ENCODE data around the gene ADCY3. TPM values are rescaled to one million over a fixed set of nuclear protein-coding genes. Genes with fewer than 3 reads are reported as not detected.

ADCY3 gene
- total and polyA plus RNA-seq, 2 experiments from 2014 or later: 9.1 to 47.4 TPM

GRCh38 chr2:24866946-24867345 lies 53.1 kb downstream of the ADCY3 start:
- Histone ChIP-seq H3K4me3 (no peak overlapping the region), H3K36me3 (ENCODE audit: low read depth) (no peaks in the 10 kb centered on the region), H3K27ac (no peak overlapping the region), H3K9ac (no peak overlapping the region), H3K9me2 (ENCODE audit: insufficient read depth) (no peaks in the 10 kb centered on the region), H2AFZ (no peak overlapping the region), H4K20me1 (ENCODE audit: insufficient read depth) (no peaks in the 10 kb centered on the region), H3K4me1 (ENCODE audit: insufficient read depth) (no peaks in the 10 kb centered on the region), H3K4me2 (ENCODE audit: unreplicated experiment) (no peak overlapping the region), H3F3A (ENCODE audit: insufficient read depth) (no peaks in the 10 kb centered on the region), H3K79me2 (ENCODE audit: insufficient read depth) (no peaks in the 10 kb centered on the region), H3K9me3 (ENCODE audit: low read depth) (no peaks in the 10 kb centered on the region), H3K27me3 (replicated peaks; ENCODE audit: insufficient read depth) (no peaks in the 10 kb centered on the region)
- in situ Hi-C loops (cut with MboI): no loop called here
- no peak for DNase-seq
- TF ChIP-seq EZH2phosphoT487 (IDR thresholded peaks at IDR 0.05; ENCODE audit: insufficient read depth, low read depth) (no peak), EZH2 (IDR thresholded peaks at IDR 0.05; ENCODE audit: insufficient read depth, poor library complexity, severe bottlenecking) (no peak)
- 96 to 98% methylated on average over 6 of the region's 6 CpGs for WGBS, 2 experiments (ENCODE audit: low coverage in 1 of 2, low lambda C conversion rate in 2 of 2, missing lambda C conversion rate in 2 of 2)

DNA sequence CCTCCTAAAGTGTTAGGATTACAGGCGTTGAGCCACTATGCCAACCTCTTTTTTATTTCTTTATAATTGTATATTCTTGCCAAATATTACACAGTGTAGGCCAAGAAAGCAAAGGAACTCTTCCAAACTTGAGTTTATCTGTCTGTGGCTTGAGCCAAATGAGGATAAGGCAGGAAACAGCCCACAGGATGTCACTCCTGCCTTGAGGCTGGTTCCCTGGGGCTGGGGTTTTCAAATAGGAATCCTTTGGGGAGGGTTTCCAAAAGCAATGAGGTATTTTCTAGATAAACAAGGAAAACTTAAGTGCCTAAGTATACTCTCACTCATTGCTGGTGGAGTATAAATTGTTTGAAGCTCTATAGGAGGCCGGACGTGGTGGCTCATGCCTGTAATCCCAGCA lies 56.4 kb downstream of the ADCY3 start:
- Histone ChIP-seq H3K79me2 (ENCODE audit: insufficient read depth) (no peaks in the 10 kb centered on the region), H3K27me3 (replicated peaks; ENCODE audit: insufficient read depth) (no peaks in the 10 kb centered on the region), H2AFZ (no peak overlapping the region), H3K4me2 (ENCODE audit: unreplicated experiment) (no peak overlapping the region), H3K36me3 (ENCODE audit: low read depth) (no peaks in the 10 kb centered on the region), H3F3A (ENCODE audit: insufficient read depth) (no peaks in the 10 kb centered on the region), H3K4me1 (ENCODE audit: insufficient read depth) (no peaks in the 10 kb centered on the region), H4K20me1 (ENCODE audit: insufficient read depth) (no peaks in the 10 kb centered on the region), H3K9ac (no peak overlapping the region), H3K27ac (no peak overlapping the region), H3K9me3 (ENCODE audit: low read depth) (no peaks in the 10 kb centered on the region), H3K4me3 (no peak overlapping the region), H3K9me2 (ENCODE audit: insufficient read depth) (no peaks in the 10 kb centered on the region)
- no peak for TF ChIP-seq EZH2 (IDR thresholded peaks at IDR 0.05; ENCODE audit: insufficient read depth, poor library complexity, severe bottlenecking)
- no peak for TF ChIP-seq EZH2phosphoT487 (IDR thresholded peaks at IDR 0.05; ENCODE audit: insufficient read depth, low read depth)
- DNase-seq: no peak
- WGBS, 2 experiments (ENCODE audit: low coverage in 1 of 2, low lambda C conversion rate in 2 of 2, missing lambda C conversion rate in 2 of 2): 80 to 85% methylated on average over 3 of the region's 3 CpGs
- in situ Hi-C loops (cut with MboI): no loop called here

DNA sequence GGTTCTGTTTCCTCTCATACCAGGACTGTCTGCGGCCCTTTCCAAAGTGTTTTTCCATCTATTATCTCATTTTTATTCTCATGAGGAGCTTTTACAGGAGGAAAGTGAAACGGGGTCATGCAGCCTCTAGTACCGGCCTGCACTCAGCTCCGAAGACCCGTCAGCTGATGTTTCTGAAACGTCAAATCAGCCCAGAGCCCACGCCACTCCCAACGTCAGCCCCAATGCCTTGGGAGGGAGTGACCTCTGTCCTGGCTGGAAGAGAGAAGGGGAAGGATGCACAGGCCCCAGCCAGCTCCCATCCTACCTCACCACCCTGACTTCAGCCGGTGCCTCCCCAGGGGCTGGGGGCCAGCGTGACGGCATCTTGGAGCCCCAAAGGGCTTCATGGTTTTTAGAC lies 58.5 kb downstream of the ADCY3 start:
- no peaks in the 10 kb centered on the region for H3K9me3 ChIP-seq (ENCODE audit: low read depth)
- 0 out of 2 replicates have a peak, but pooled peaks cover 3% of the 10 kb centered on the region for H3K4me1 ChIP-seq (ENCODE audit: insufficient read depth)
- H4K20me1 ChIP-seq (ENCODE audit: insufficient read depth): no peaks in the 10 kb centered on the region
- H3K9ac ChIP-seq: no peak overlapping the region
- TF ChIP-seq EZH2phosphoT487 (IDR thresholded peaks at IDR 0.05; ENCODE audit: insufficient read depth, low read depth): no peak
- TF ChIP-seq EZH2 (IDR thresholded peaks at IDR 0.05; ENCODE audit: insufficient read depth, poor library complexity, severe bottlenecking): no peak
- DNase-seq: no peak
- no peak overlapping the region for H3K4me2 ChIP-seq (ENCODE audit: unreplicated experiment)
- H3K27me3 ChIP-seq (replicated peaks; ENCODE audit: insufficient read depth): no peaks in the 10 kb centered on the region
- H3K79me2 ChIP-seq (ENCODE audit: insufficient read depth): no peaks in the 10 kb centered on the region
- no peak overlapping the region for H3K27ac ChIP-seq
- in situ Hi-C loops (cut with MboI): no loop called here
- H3K36me3 ChIP-seq (ENCODE audit: low read depth): no peaks in the 10 kb centered on the region
- 93 to 96% methylated on average over 11 of the region's 11 CpGs for WGBS, 2 experiments (ENCODE audit: low coverage in 1 of 2, low lambda C conversion rate in 2 of 2, missing lambda C conversion rate in 2 of 2)
- H3F3A ChIP-seq (ENCODE audit: insufficient read depth): no peaks in the 10 kb centered on the region
- no peaks in the 10 kb centered on the region for H3K9me2 ChIP-seq (ENCODE audit: insufficient read depth)
- no peak overlapping the region for H2AFZ ChIP-seq
- H3K4me3 ChIP-seq: no peak overlapping the region

GRCh38 chr2:24860631-24861030 lies 59.4 kb downstream of the ADCY3 start:
- TF ChIP-seq EZH2phosphoT487 (IDR thresholded peaks at IDR 0.05; ENCODE audit: insufficient read depth, low read depth) (no peak), EZH2 (IDR thresholded peaks at IDR 0.05; ENCODE audit: insufficient read depth, poor library complexity, severe bottlenecking) (no peak)
- no peak overlapping the region for H3K27ac ChIP-seq
- H4K20me1 ChIP-seq (ENCODE audit: insufficient read depth): no peaks in the 10 kb centered on the region
- H3K9ac ChIP-seq: no peak overlapping the region
- no peaks in the 10 kb centered on the region for H3K27me3 ChIP-seq (replicated peaks; ENCODE audit: insufficient read depth)
- H3K4me2 ChIP-seq (ENCODE audit: unreplicated experiment): no peak overlapping the region
- H3K9me3 ChIP-seq (ENCODE audit: low read depth): no peaks in the 10 kb centered on the region
- in situ Hi-C loops (cut with MboI): no loop called here
- H3K4me3 ChIP-seq: no peak overlapping the region
- no peak for DNase-seq
- no peak overlapping the region for H2AFZ ChIP-seq
- no peaks in the 10 kb centered on the region; the same call in 1 of the 2 replicates for H3F3A ChIP-seq (ENCODE audit: insufficient read depth)
- H3K4me1 ChIP-seq (ENCODE audit: insufficient read depth): peaks cover 12% of the 10 kb centered on the region
- H3K9me2 ChIP-seq (ENCODE audit: insufficient read depth): no peaks in the 10 kb centered on the region
- 92% methylated on average over 7 of the region's 7 CpGs for WGBS, 2 experiments (ENCODE audit: low coverage in 1 of 2, low lambda C conversion rate in 2 of 2, missing lambda C conversion rate in 2 of 2)
- no peaks in the 10 kb centered on the region for H3K36me3 ChIP-seq (ENCODE audit: low read depth)
- H3K79me2 ChIP-seq (ENCODE audit: insufficient read depth): no peaks in the 10 kb centered on the region

Measured in GM23248 (cell line).